ENCODE measurements around the gene FES. TPM values are rescaled to one million over a fixed set of nuclear protein-coding genes. Genes with fewer than 3 reads are reported as not detected.
A peak's percentile ranks its signal among the peaks of the same experiment; 100 is the strongest.

FES gene
- polyA plus RNA-seq, 2 of the 4 experiments (the other 2 are of a cell fraction): 0.39 to 0.50 TPM

DNA sequence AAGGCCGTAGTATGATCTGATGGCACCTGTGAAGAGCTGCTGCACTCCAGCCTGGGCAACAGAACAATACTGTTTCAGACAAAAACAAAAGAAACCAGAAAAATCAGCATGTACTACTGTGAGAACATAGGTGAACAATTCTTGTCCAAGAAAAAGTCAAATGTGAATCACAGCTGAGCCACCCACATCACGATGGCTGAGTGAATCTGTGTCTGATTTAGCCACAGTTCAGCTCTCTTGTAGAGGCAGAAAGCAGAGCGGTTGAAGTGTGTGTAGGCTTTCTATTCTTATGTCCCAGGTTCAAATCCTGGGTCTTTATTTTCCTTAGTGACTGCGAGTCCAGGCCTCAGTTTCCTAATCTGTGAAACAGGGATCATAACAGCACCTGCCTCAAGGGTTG lies 20.3 kb upstream of the FES start (continued):
- TF ChIP-seq RCOR1 (IDR thresholded peaks at IDR 0.05; ENCODE audit: low read depth, low read length) (no peak), NR3C1 (IDR thresholded peaks at IDR 0.05) (no peak), HOXA7 (CRISPR knock-in tag; IDR thresholded peaks at IDR 0.05) (no peak), GATA3 (IDR thresholded peaks at IDR 0.05; ENCODE audit: borderline replicate concordance) (no peak), SREBF2 (IDR thresholded peaks at IDR 0.05) (no peak), POLR2A (IDR thresholded peaks at IDR 0.05; ENCODE audit: low read length) (no peak)
- TF ChIP-seq, protein P1, sequence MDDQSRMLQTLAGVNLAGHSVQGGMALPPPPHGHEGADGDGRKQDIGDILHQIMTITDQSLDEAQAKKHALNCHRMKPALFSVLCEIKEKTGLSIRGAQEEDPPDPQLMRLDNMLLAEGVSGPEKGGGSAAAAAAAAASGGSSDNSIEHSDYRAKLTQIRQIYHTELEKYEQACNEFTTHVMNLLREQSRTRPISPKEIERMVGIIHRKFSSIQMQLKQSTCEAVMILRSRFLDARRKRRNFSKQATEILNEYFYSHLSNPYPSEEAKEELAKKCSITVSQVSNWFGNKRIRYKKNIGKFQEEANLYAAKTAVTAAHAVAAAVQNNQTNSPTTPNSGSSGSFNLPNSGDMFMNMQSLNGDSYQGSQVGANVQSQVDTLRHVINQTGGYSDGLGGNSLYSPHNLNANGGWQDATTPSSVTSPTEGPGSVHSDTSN (IDR thresholded peaks at IDR 0.05): no peak
- TF ChIP-seq, protein P2, sequence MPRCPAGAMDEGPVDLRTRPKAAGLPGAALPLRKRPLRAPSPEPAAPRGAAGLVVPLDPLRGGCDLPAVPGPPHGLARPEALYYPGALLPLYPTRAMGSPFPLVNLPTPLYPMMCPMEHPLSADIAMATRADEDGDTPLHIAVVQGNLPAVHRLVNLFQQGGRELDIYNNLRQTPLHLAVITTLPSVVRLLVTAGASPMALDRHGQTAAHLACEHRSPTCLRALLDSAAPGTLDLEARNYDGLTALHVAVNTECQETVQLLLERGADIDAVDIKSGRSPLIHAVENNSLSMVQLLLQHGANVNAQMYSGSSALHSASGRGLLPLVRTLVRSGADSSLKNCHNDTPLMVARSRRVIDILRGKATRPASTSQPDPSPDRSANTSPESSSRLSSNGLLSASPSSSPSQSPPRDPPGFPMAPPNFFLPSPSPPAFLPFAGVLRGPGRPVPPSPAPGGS (IDR thresholded peaks at IDR 0.05): no peak
- TF ChIP-seq, protein P3, sequence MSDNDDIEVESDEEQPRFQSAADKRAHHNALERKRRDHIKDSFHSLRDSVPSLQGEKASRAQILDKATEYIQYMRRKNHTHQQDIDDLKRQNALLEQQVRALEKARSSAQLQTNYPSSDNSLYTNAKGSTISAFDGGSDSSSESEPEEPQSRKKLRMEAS (IDR thresholded peaks at IDR 0.05): no peak

GRCh38 chr15:90864507-90864906 lies 19.8 kb upstream of the FES start:
- 87% methylated on average over 10 of the region's 10 CpGs for WGBS (ENCODE audit: missing lambda C conversion rate)
- no peak for FAIRE-seq
- H3K4me1 ChIP-seq: peaks cover 81% of the 10 kb centered on the region

DNA sequence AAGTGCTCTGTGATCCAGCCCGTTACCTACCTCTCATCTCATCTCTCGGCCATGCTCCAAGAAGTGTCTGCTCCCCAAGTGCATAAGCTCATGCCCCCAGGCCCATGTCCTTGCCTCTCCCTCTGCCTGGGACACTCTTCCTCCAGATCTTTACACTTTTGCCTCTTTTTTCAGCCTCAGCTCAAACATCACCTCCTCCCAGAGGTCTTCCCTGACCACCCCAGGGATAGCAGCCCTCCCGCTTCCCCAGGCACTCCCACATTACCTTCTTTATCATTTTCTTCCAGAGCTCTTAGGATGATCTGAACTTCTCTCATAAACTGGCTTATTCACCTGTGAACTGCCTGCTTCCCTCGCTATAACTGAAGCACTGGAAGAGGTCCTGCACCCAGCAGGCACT lies 18.6 kb upstream of the FES start:
- ATAC-seq: no peak
- WGBS (ENCODE audit: missing lambda C conversion rate): 93% methylated on average over 4 of the region's 4 CpGs
- peaks cover 81% of the 10 kb centered on the region for H3K4me1 ChIP-seq
- CTCF ChIA-PET: interaction anchor here (1.1 to 6.8 kb wide), 4 partner anchors 20 to 218 kb away, joined by 4 to 59 read pairs (median 6); partner anchors contain the start of gene BLM
- TF ChIP-seq SREBF2 (IDR thresholded peaks at IDR 0.05) (no peak), NR3C1 (IDR thresholded peaks at IDR 0.05) (no peak), REST (IDR thresholded peaks at IDR 0.05) (no peak), CHD2 (IDR thresholded peaks at IDR 0.05; ENCODE audit: low read length, partially characterized antibody) (no peak), ZNF302 (CRISPR knock-in tag; IDR thresholded peaks at IDR 0.05) (no peak), JUN (IDR thresholded peaks at IDR 0.05) (no peak), RAD21 (conservative IDR thresholded peaks at IDR 0.05 in 1 of 2, IDR thresholded peaks at IDR 0.05 in 1 of 2) (no peak), CHD4 (IDR thresholded peaks at IDR 0.05; ENCODE audit: borderline replicate concordance) (no peak), HOXB5 (CRISPR knock-in tag; IDR thresholded peaks at IDR 0.05) (no peak), HEYL (CRISPR knock-in tag; IDR thresholded peaks at IDR 0.05) (no peak), CBX8 (IDR thresholded peaks at IDR 0.05) (no peak), ZSCAN20 (CRISPR knock-in tag; IDR thresholded peaks at IDR 0.05) (no peak), EP300 (IDR thresholded peaks at IDR 0.05) (no peak)
- TF ChIP-seq, protein P4, sequence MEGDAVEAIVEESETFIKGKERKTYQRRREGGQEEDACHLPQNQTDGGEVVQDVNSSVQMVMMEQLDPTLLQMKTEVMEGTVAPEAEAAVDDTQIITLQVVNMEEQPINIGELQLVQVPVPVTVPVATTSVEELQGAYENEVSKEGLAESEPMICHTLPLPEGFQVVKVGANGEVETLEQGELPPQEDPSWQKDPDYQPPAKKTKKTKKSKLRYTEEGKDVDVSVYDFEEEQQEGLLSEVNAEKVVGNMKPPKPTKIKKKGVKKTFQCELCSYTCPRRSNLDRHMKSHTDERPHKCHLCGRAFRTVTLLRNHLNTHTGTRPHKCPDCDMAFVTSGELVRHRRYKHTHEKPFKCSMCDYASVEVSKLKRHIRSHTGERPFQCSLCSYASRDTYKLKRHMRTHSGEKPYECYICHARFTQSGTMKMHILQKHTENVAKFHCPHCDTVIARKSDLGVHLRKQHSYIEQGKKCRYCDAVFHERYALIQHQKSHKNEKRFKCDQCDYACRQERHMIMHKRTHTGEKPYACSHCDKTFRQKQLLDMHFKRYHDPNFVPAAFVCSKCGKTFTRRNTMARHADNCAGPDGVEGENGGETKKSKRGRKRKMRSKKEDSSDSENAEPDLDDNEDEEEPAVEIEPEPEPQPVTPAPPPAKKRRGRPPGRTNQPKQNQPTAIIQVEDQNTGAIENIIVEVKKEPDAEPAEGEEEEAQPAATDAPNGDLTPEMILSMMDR (IDR thresholded peaks at IDR 0.05): no peak
- TF ChIP-seq, protein P5, sequence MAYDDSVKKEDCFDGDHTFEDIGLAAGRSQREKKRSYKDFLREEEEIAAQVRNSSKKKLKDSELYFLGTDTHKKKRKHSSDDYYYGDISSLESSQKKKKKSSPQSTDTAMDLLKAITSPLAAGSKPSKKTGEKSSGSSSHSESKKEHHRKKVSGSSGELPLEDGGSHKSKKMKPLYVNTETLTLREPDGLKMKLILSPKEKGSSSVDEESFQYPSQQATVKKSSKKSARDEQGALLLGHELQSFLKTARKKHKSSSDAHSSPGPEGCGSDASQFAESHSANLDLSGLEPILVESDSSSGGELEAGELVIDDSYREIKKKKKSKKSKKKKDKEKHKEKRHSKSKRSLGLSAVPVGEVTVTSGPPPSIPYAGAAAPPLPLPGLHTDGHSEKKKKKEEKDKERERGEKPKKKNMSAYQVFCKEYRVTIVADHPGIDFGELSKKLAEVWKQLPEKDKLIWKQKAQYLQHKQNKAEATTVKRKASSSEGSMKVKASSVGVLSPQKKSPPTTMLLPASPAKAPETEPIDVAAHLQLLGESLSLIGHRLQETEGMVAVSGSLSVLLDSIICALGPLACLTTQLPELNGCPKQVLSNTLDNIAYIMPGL (CRISPR knock-in tag; IDR thresholded peaks at IDR 0.05; ENCODE audit: borderline replicate concordance): no peak
- no peak for DNase-seq (ENCODE audit: low read depth in 1 of 2, low spot score in 1 of 2)
- H3K27ac ChIP-seq: no peak overlapping the region; a peak in 1 of 6 replicates
- no peak overlapping the region for H3K4me2 ChIP-seq
- POLR2A ChIA-PET: no interaction called here
- no peak overlapping the region for H3K4me3 ChIP-seq
- no peaks in the 10 kb centered on the region for H3K9me3 ChIP-seq
- FAIRE-seq: no peak

More at GRCh38 chr15:90864507-90864906, 19.8 kb upstream of the FES start:
- H3K4me2 ChIP-seq: peak overlapping the region; percentile 44; the same call in 1 of the 3 replicates
- peak overlapping the region; percentile 25 to 76; a peak in 5 of 6 replicates for H3K27ac ChIP-seq
- ATAC-seq: no peak
- H3K4me3 ChIP-seq: no peak overlapping the region
- TF ChIP-seq RFX5 (IDR thresholded peaks at IDR 0.05) (no peak), KDM1A (IDR thresholded peaks at IDR 0.05; ENCODE audit: low read depth) (no peak), FOSL2 (IDR thresholded peaks at IDR 0.05) (no peak), FOSL2 (CRISPR knock-in tag; IDR thresholded peaks at IDR 0.05) (peak; percentile 33; the same call in 1 of the 2 replicates), EP300 (IDR thresholded peaks at IDR 0.05) (no peak)
- POLR2A ChIA-PET: no interaction called here
- no peaks in the 10 kb centered on the region for H3K9me3 ChIP-seq
- DNase-seq (ENCODE audit: low read depth in 1 of 2, low spot score in 1 of 2): no peak
- CTCF ChIA-PET: interaction anchor here (0.7 to 6.8 kb wide), 9 partner anchors 9 to 217 kb away, joined by 3 to 59 read pairs (median 4); partner anchors contain the start of gene UNC45A
